Stimulated activated naive CD8-positive, alpha-beta T cell treated with anti-CD3 and anti-CD28 coated beads, Interleukin-15, Interleukin-2, amounts not matched to agents 100 ng/mL and 50 ng/mL, for 24 hours (primary cell): Measurements from ENCODE around the gene EEFSEC.

Experiments used
- H3K27ac Mint-ChIP-seq: one replicate; pipeline ENCODE4 v1.8.0; 2021; ENCODE audit warnings: mild to moderate bottlenecking, mixed read lengths
- H3K27me3 Mint-ChIP-seq: one replicate; pipeline ENCODE4 v1.8.0; 2021; ENCODE audit warnings: mixed read lengths
- H3K36me3 Mint-ChIP-seq: one replicate; pipeline ENCODE4 v1.8.0; 2021; ENCODE audit warnings: low read depth, mixed read lengths
- H3K4me1 Mint-ChIP-seq: one replicate; pipeline ENCODE4 v1.8.0; 2021; ENCODE audit warnings: low read depth, mixed read lengths
- H3K4me3 Mint-ChIP-seq: one replicate; pipeline ENCODE4 v1.8.0; 2021; ENCODE audit warnings: mild to moderate bottlenecking, mixed read lengths
- H3K9me3 Mint-ChIP-seq: one replicate; pipeline ENCODE4 v1.8.0; 2021; ENCODE audit warnings: mixed read lengths

Gene EEFSEC

DNA sequence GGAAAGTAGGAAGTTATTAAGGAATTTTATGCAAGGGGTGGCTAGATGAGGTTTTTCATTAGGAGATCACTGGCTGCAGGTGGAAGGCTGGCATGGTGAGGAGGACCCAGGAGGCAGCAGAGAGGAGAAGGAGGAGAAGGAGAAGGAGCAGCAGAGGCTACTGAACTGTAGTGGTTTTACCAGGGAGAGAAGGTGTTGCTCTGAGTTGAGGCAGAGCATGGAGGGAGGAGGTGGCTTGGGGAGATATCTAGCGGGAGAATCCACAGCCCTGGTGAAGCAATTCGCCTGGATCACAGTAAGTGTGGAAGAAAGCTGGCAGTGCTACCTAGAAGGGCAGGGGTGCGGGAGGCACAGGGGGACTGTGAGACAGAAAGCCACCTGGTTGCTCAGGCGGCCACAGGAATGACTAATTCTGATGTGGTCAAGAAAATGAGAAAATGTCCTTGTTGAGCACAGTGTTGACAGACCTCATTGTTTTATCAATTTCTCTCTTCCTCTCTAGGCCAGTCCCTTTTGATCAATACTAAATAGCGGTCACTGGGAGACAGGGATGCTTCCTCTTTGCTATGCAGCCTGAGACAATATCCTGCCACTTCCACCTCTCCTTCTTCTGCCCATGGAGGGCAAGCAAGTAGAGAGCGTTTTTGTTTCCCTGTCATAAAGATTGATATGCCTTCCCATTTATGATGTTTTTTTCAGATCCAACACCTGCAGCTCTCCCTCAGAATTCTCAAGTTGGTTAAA lies 94.6 kb downstream of the EEFSEC start:
- Mint-ChIP-seq H3K36me3 (peaks cover 55% of the 10 kb centered on the region), H3K9me3 (peaks cover 4% of the 10 kb centered on the region), H3K27ac (no peak overlapping the region), H3K27me3 (no peaks in the 10 kb centered on the region), H3K4me1 (peaks cover 23% of the 10 kb centered on the region), H3K4me3 (no peak overlapping the region)

GRCh38 chr3:128252083-128252482 lies 98.8 kb downstream of the EEFSEC start:
- peaks cover 76% of the 10 kb centered on the region for H3K36me3 Mint-ChIP-seq
- H3K27ac Mint-ChIP-seq: no peak overlapping the region
- H3K4me1 Mint-ChIP-seq: peaks cover 24% of the 10 kb centered on the region
- H3K27me3 Mint-ChIP-seq: no peaks in the 10 kb centered on the region
- peaks cover 4% of the 10 kb centered on the region for H3K9me3 Mint-ChIP-seq
- no peak overlapping the region for H3K4me3 Mint-ChIP-seq

- peaks cover 24% of the 10 kb centered on the region for H3K4me1 Mint-ChIP-seq
- H3K36me3 Mint-ChIP-seq: peaks cover 72% of the 10 kb centered on the region
- no peak overlapping the region for H3K4me3 Mint-ChIP-seq
- no peaks in the 10 kb centered on the region for H3K27me3 Mint-ChIP-seq
- H3K9me3 Mint-ChIP-seq: peaks cover 4% of the 10 kb centered on the region
- H3K27ac Mint-ChIP-seq: no peak overlapping the region
These were observed 99.9 kb downstream of the EEFSEC start for GRCh38 chr3:128253150-128253549.

DNA sequence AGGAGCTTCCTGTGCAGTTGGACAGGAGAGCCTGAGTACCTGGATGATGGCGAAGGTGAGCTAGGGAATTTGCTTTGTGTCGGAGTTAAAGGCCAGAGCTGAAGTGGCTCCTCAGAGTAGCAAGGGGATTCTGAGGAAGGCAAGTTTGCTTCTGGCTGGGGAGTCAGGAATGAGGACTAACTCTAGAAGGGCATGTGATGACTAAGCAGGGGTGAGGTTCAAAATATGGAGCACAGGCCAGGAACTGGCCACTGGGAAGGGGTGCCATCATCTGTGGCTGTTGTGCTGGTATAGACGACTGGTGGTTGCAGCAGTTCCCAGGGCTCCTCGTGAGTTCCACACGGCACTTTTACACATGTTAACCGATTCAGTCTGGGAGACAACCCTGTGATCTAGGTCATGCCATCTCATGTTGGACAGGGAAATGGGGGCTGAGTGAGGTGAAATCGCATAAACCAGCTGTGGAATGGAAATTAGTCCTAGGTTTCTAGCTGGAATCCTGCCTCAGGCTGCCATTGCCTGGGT lies 100.8 kb downstream of the EEFSEC start:
- H3K36me3 Mint-ChIP-seq: peaks cover 69% of the 10 kb centered on the region
- no peak overlapping the region for H3K4me3 Mint-ChIP-seq
- H3K9me3 Mint-ChIP-seq: peaks cover 4% of the 10 kb centered on the region
- H3K4me1 Mint-ChIP-seq: peaks cover 24% of the 10 kb centered on the region
- no peak overlapping the region for H3K27ac Mint-ChIP-seq
- no peaks in the 10 kb centered on the region for H3K27me3 Mint-ChIP-seq

DNA sequence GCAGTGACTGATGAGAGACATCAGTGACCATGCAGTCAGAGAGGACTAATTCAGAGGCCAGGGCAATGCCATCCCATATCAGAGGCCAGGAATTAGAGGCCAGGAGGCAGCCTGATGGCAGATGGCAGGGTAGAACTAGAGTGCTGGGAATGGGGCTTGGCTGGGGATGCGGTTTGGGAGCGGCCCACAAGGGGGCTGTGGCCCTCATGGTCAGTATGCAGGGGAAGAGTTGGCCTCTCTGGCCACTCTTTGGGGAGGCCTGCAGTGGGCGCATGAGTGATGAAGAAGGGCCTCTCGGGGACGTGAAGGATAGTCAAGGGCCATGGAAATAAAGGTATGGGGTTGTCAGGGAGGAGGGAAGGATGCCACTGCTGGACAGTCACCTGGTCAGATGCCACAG lies 101.7 kb downstream of the EEFSEC start:
- Mint-ChIP-seq H3K36me3 (peaks cover 69% of the 10 kb centered on the region), H3K4me3 (no peak overlapping the region), H3K27ac (no peak overlapping the region), H3K4me1 (peaks cover 24% of the 10 kb centered on the region), H3K9me3 (peaks cover 8% of the 10 kb centered on the region), H3K27me3 (no peaks in the 10 kb centered on the region)

DNA sequence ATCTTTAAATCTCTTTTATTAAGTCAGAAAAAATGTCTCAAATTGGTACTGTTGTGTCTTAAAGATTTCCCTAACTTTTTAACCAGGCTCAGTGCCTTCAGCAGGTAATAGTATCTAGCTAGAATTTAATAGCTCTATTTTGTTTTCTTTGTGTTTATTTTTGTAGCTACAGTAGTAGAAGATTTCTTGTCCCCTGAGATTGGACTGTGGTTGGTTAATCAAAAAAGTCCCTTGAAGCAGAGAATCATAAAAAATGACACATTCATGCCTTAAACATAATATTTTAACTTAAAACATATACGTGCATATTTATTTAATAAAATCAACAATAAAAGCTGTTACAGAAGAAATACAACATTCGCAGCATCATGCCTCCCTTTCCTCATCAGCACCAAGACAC lies 102.8 kb downstream of the EEFSEC start:
- Mint-ChIP-seq H3K4me3 (no peak overlapping the region), H3K27me3 (no peaks in the 10 kb centered on the region), H3K4me1 (peaks cover 15% of the 10 kb centered on the region), H3K27ac (no peak overlapping the region), H3K9me3 (peaks cover 9% of the 10 kb centered on the region), H3K36me3 (peaks cover 69% of the 10 kb centered on the region)

DNA sequence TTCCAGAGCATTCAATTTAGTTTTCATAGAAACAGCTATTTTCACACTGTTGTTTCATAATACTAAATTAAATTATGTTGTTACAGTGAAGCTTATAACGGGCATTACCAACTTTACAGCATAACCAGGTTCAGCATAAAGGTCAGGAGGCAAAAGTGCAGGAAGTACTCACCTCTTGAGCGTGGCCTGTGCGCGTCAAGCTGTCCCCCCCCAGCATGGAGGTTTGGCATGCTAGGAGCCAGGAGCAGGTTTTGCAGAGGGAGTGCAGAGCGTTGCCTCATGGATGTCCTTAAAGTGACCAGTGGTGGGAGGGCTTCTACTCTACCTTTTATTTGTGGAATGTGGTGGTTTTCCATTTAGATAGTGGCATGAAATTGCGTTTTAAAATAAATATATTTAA lies 104.4 kb downstream of the EEFSEC start:
- Mint-ChIP-seq H3K4me3 (no peak overlapping the region), H3K9me3 (peaks cover 9% of the 10 kb centered on the region), H3K36me3 (peaks cover 68% of the 10 kb centered on the region), H3K27ac (no peak overlapping the region), H3K27me3 (no peaks in the 10 kb centered on the region), H3K4me1 (peaks cover 7% of the 10 kb centered on the region)

DNA sequence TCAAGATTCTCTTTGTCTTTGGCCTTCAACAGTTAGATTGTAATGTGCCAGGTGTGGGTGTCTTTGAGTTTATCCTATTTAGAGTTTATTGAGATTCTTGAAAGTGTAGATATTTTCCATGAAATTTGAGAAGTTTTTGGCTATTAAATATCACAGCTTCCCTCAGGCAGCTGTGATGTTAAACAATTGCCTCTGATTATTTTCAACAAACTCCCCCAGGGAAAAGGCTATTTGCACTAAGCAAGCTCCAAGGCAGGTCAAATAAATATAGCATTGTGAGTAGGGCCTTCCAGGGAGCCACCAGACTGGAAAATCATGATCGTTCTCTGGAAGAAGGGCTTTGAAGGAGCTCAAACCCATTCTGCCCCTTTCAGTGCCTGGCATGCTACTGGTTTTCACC lies 107.0 kb downstream of the EEFSEC start:
- H3K27ac Mint-ChIP-seq: no peak overlapping the region
- no peaks in the 10 kb centered on the region for H3K27me3 Mint-ChIP-seq
- no peak overlapping the region for H3K4me3 Mint-ChIP-seq
- H3K4me1 Mint-ChIP-seq: peaks cover 7% of the 10 kb centered on the region
- peaks cover 9% of the 10 kb centered on the region for H3K9me3 Mint-ChIP-seq
- H3K36me3 Mint-ChIP-seq: peaks cover 73% of the 10 kb centered on the region

- Mint-ChIP-seq H3K36me3 (peaks cover 72% of the 10 kb centered on the region), H3K4me3 (no peak overlapping the region), H3K9me3 (peaks cover 9% of the 10 kb centered on the region), H3K4me1 (no peaks in the 10 kb centered on the region), H3K27ac (no peak overlapping the region), H3K27me3 (no peaks in the 10 kb centered on the region)
These were observed 109.2 kb downstream of the EEFSEC start for GRCh38 chr3:128262457-128262856.

GRCh38 chr3:128263118-128263517 lies 109.8 kb downstream of the EEFSEC start:
- Mint-ChIP-seq H3K36me3 (peaks cover 72% of the 10 kb centered on the region), H3K4me1 (no peaks in the 10 kb centered on the region), H3K27ac (no peak overlapping the region), H3K4me3 (no peak overlapping the region), H3K9me3 (peaks cover 9% of the 10 kb centered on the region), H3K27me3 (no peaks in the 10 kb centered on the region)

DNA sequence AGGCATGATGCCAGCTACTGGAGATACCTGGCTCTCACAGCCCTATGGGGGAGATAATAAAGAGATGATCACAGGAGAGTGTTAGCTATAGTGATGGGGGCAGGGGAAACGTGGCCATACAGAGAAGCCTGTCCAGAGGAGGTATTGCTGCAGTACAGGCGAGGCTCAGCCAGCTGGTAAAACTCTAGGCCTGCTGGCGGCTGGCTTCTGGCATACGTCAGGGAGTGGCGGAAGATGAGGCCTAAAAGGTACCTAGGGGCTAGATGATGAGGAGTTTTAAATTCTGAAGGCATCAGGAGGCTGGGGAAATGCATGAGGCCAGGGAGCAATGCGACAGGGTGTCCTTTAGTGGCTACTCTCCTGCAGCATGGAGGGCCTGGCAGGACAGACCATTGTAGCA lies 110.7 kb downstream of the EEFSEC start:
- H3K27ac Mint-ChIP-seq: peak overlapping the region; percentile 34
- H3K27me3 Mint-ChIP-seq: no peaks in the 10 kb centered on the region
- peaks cover 9% of the 10 kb centered on the region for H3K9me3 Mint-ChIP-seq
- no peak overlapping the region for H3K4me3 Mint-ChIP-seq
- peaks cover 74% of the 10 kb centered on the region for H3K36me3 Mint-ChIP-seq
- H3K4me1 Mint-ChIP-seq: no peaks in the 10 kb centered on the region

DNA sequence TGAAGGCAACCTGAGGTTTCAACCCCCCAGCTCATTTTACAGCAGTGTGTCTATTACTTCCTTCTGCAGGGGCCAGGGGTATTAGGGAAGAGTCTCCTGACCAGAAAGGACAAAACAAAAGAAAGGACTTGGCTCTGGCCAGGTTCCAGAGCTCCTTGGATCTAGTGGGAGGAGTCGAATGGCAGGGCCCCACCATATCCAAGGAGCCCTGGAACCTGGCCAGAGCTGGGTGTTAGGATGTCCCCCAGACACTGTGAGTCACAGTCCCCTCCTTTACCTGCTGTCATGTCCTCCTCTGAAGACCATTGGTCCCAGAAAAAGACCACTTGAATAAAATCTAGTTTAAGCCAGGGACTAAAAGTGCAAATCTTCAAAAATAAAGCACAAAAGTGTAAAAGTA lies 113.2 kb downstream of the EEFSEC start:
- Mint-ChIP-seq H3K9me3 (no peaks in the 10 kb centered on the region), H3K4me1 (no peaks in the 10 kb centered on the region), H3K36me3 (peaks cover 51% of the 10 kb centered on the region), H3K4me3 (no peak overlapping the region), H3K27ac (no peak overlapping the region), H3K27me3 (no peaks in the 10 kb centered on the region)

DNA sequence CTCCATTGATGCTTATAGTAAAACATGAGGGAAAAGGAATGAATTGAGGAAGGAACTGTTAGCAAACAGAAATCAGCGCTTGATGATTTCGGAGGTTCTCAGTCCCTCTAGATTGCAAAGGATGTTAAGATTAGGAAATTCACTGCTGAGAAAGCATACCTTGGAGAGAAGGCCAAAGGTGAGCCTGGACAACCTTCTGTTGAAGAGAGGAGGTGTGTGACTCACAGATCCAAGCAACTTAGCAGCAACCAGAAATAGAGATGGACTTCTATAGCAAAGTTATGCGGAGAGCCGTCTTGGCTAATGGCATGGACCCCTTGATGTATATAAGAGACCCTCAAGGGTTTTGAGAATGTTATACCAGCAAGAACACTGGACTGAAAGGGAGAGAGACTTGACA lies 114.3 kb downstream of the EEFSEC start:
- H3K27ac Mint-ChIP-seq: no peak overlapping the region
- H3K36me3 Mint-ChIP-seq: peaks cover 45% of the 10 kb centered on the region
- H3K4me1 Mint-ChIP-seq: no peaks in the 10 kb centered on the region
- no peaks in the 10 kb centered on the region for H3K9me3 Mint-ChIP-seq
- no peaks in the 10 kb centered on the region for H3K27me3 Mint-ChIP-seq
- no peak overlapping the region for H3K4me3 Mint-ChIP-seq

DNA sequence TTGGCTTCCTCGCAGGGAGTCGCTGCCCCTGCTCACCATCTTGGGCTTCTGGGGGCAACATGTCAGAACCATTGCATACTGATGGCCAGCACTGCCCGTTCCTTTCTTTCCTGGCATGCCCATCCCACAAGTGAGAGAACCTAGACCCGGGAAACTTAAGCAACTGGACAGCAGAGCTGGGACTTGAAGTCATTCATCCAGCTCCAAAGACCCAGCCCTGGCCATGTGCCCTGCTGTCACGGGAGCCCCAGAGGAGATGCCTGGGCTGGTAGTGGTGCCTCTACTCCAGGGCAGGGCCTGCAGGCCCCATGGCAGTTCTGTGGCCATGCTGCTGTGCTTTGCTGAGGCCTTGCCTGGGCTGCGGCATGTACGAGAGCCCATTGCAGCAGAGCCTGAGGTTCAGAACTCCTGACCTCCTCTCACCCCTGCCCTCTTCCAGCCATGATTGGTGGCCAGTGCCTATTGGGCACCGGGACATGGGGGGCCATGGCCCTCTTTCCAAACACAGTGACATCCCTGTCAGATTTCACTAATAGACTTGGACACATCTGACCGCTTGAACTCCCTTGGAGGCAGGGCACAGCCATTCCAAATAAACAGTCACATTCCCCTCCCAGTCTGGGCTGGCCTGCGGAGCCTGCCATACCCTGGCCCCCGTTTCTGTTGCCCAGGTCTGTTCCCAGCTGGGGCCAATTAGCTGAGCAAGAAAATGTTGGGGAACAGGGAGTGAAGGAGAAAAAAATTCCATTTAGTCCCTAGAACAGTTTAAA lies 115.9 kb downstream of the EEFSEC start:
- no peaks in the 10 kb centered on the region for H3K27me3 Mint-ChIP-seq
- no peak overlapping the region for H3K27ac Mint-ChIP-seq
- no peaks in the 10 kb centered on the region for H3K4me1 Mint-ChIP-seq
- H3K4me3 Mint-ChIP-seq: no peak overlapping the region
- H3K36me3 Mint-ChIP-seq: peaks cover 29% of the 10 kb centered on the region
- H3K9me3 Mint-ChIP-seq: no peaks in the 10 kb centered on the region

DNA sequence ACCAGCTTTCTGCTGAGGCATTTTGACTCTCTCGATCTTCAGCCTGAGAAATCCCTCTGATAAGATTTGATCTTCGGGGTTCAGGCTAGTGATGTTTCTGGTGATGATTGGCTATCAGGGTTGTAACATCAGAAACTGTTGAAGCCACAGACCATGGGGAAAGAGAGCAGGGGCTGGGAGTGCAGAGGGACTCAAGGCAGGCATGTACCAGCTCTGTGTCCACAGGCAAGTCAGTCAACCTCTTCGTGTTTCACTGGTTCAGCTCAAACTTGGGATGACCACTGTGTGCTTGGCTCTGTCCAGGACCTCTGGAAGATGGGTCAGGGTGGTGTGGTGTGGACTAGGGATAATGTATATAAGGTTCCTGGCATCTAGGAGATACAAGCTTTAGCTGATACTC lies 116.5 kb downstream of the EEFSEC start:
- Mint-ChIP-seq H3K4me3 (no peak overlapping the region), H3K4me1 (no peaks in the 10 kb centered on the region), H3K27ac (no peak overlapping the region), H3K9me3 (no peaks in the 10 kb centered on the region), H3K27me3 (no peaks in the 10 kb centered on the region), H3K36me3 (peaks cover 24% of the 10 kb centered on the region)
